Mesodermal cell (in vitro differentiated cells): Measurements from ENCODE around the gene ELOVL5.
"Not testable (repeated sequence)": the region's sequence is repeated elsewhere in the genome, so short reads cannot be mapped to it uniquely, and the experiment has no call there.

ENCODE experiments used
- H3K27ac ChIP-seq: 2 replicates; pipeline ENCODE4 v1.7.0; 2013; ENCODE audit warnings: mild to moderate bottlenecking, low read depth, low read length, moderate library complexity; ENCODE audit not compliant: severe bottlenecking
- H3K36me3 ChIP-seq: 2 replicates; pipeline ENCODE4 v1.7.1; 2013; ENCODE audit warnings: mild to moderate bottlenecking, low read length, moderate library complexity; ENCODE audit not compliant: control insufficient read depth, insufficient read depth
- H3K4me1 ChIP-seq: one replicate; pipeline ENCODE4 v1.7.1; 2013; ENCODE audit warnings: mild to moderate bottlenecking, low read length; ENCODE audit not compliant: insufficient read depth, control insufficient read depth, poor library complexity, severe bottlenecking
- H3K4me3 ChIP-seq: 2 replicates; pipeline ENCODE4 v1.7.0; 2013; ENCODE audit warnings: low read length, control low read depth, mild to moderate bottlenecking; ENCODE audit not compliant: insufficient read depth, poor library complexity, severe bottlenecking; ENCODE audit errors: extremely low read depth
- H3K9me3 ChIP-seq: 2 replicates; pipeline ENCODE4 v1.7.1; 2013; ENCODE audit warnings: mild to moderate bottlenecking, low read length, moderate library complexity; ENCODE audit not compliant: control insufficient read depth
- WGBS, 2 experiments: methylation state at CpG; one replicate each; pipeline ENCODE4 v1.1.5; 2013; ENCODE audit warnings: missing lambda C conversion rate in 2 of 2; ENCODE audit not compliant: insufficient coverage in 2 of 2; 5-methylcytosine and 5-hydroxymethylcytosine counted together

Gene ELOVL5

GRCh38 chr6:53328375-53328774, 20.4 kb downstream of the ELOVL5 start:
- no peak overlapping the region for H3K27ac ChIP-seq
- no peaks in the 10 kb centered on the region for H3K9me3 ChIP-seq
- H3K4me1 ChIP-seq: peaks cover 14% of the 10 kb centered on the region
- peaks cover 13% of the 10 kb centered on the region for H3K36me3 ChIP-seq
- no peak overlapping the region for H3K4me3 ChIP-seq

- no peak overlapping the region for H3K4me3 ChIP-seq
- H3K27ac ChIP-seq: peak overlapping the region; percentile 74
- peaks cover 19% of the 10 kb centered on the region for H3K4me1 ChIP-seq
- H3K36me3 ChIP-seq: peaks cover 6% of the 10 kb centered on the region
- no peaks in the 10 kb centered on the region for H3K9me3 ChIP-seq
Measured at GRCh38 chr6:53327017-53327395, 21.7 kb downstream of the ELOVL5 start.

GRCh38 chr6:53326372-53327016, 22.3 kb downstream of the ELOVL5 start:
- H3K9me3 ChIP-seq: no peaks in the 10 kb centered on the region
- WGBS, 2 experiments: 71 to 78% methylated on average over 9 to 10 of the region's 11 CpGs
- H3K4me3 ChIP-seq: no peak overlapping the region
- peaks cover 23% of the 10 kb centered on the region for H3K4me1 ChIP-seq
- peaks cover 3% of the 10 kb centered on the region for H3K36me3 ChIP-seq
- H3K27ac ChIP-seq: peak overlapping the region; percentile 74

- Histone ChIP-seq H3K4me3 (no peak overlapping the region), H3K4me1 (peaks cover 23% of the 10 kb centered on the region), H3K36me3 (peaks cover 3% of the 10 kb centered on the region), H3K9me3 (no peaks in the 10 kb centered on the region), H3K27ac (no peak overlapping the region)
- 95 to 98% methylated on average over 5 to 6 of the region's 6 CpGs for WGBS, 2 experiments
Measured at GRCh38 chr6:53325785-53326184, 23.0 kb downstream of the ELOVL5 start.

- WGBS, 2 experiments: 83 to 90% methylated on average over 3 to 4 of the region's 8 CpGs
- no peaks in the 10 kb centered on the region for H3K9me3 ChIP-seq
- no peak overlapping the region for H3K4me3 ChIP-seq
- peaks cover 15% of the 10 kb centered on the region for H3K4me1 ChIP-seq
- H3K36me3 ChIP-seq: peaks cover 8% of the 10 kb centered on the region
- no peak overlapping the region for H3K27ac ChIP-seq
Measured at GRCh38 chr6:53322188-53323029, 26.3 kb downstream of the ELOVL5 start.

- Histone ChIP-seq H3K27ac (no peak overlapping the region), H3K4me1 (peaks cover 9% of the 10 kb centered on the region), H3K9me3 (no peaks in the 10 kb centered on the region), H3K36me3 (peaks cover 8% of the 10 kb centered on the region), H3K4me3 (no peak overlapping the region)
- 100% methylated on average over 1 of the region's 2 CpGs; no CpG with 5 or more reads in 1 of the 2 experiments for WGBS, 2 experiments
Measured at GRCh38 chr6:53321701-53322100, 27.0 kb downstream of the ELOVL5 start.

- Histone ChIP-seq H3K36me3 (peaks cover 8% of the 10 kb centered on the region), H3K4me1 (peaks cover 9% of the 10 kb centered on the region), H3K27ac (no peak overlapping the region), H3K9me3 (no peaks in the 10 kb centered on the region), H3K4me3 (no peak overlapping the region)
- 82 to 85% methylated on average over 3 to 5 of the region's 5 CpGs for WGBS, 2 experiments
Measured at GRCh38 chr6:53320964-53321363, 27.8 kb downstream of the ELOVL5 start.

- Histone ChIP-seq H3K27ac (no peak overlapping the region), H3K9me3 (no peaks in the 10 kb centered on the region), H3K4me1 (peaks cover 18% of the 10 kb centered on the region), H3K4me3 (no peak overlapping the region), H3K36me3 (peaks cover 8% of the 10 kb centered on the region)
- WGBS, 2 experiments: no CpG with 5 or more reads among the region's 5 CpGs
Measured at GRCh38 chr6:53318429-53318828, 30.3 kb downstream of the ELOVL5 start.

- Histone ChIP-seq H3K9me3 (no peaks in the 10 kb centered on the region), H3K27ac (no peak overlapping the region), H3K36me3 (peaks cover 8% of the 10 kb centered on the region), H3K4me3 (no peak overlapping the region), H3K4me1 (peaks cover 18% of the 10 kb centered on the region)
- WGBS, 2 experiments: 83% methylated on average over 1 of the region's 2 CpGs; no CpG with 5 or more reads in 1 of the 2 experiments
Measured at GRCh38 chr6:53317861-53318260, 30.9 kb downstream of the ELOVL5 start.

- H3K27ac ChIP-seq, H3K4me3 ChIP-seq, H3K36me3 ChIP-seq, H3K9me3 ChIP-seq: not testable (repeated sequence)
- WGBS, 2 experiments: 90 to 96% methylated on average over 3 to 4 of the region's 8 CpGs
- H3K4me1 ChIP-seq: peaks cover 14% of the 10 kb centered on the region
Measured at GRCh38 chr6:53317299-53317698, 31.5 kb downstream of the ELOVL5 start.

- Histone ChIP-seq H3K36me3 (peaks cover 8% of the 10 kb centered on the region), H3K4me1 (peaks cover 9% of the 10 kb centered on the region), H3K27ac (no peak overlapping the region), H3K9me3 (no peaks in the 10 kb centered on the region), H3K4me3 (no peak overlapping the region)
Measured at GRCh38 chr6:53316142-53316541, 32.6 kb downstream of the ELOVL5 start.
